MCF 10A (cell line): ENCODE data around the gene SCUBE1. TPM values are rescaled to one million over a fixed set of nuclear protein-coding genes. Genes with fewer than 3 reads are reported as not detected.

Experiments used
- Bru-seq: library from RNA; stranded (reverse); fragments of 400-500 nt; gene quantifications from one replicate; lab custom pipeline; 2021; lab: Mats Ljungman, UMichigan
- BruChase-seq, 2 experiments: library from RNA; stranded (reverse); fragments of 400-500 nt; gene quantifications; one replicate each; lab custom pipeline; 2021; lab: Mats Ljungman, UMichigan
- BruUV-seq: library from RNA; stranded (reverse); fragments of 400-500 nt; replicated peaks from 2 replicates; lab custom pipeline; 2021; lab: Mats Ljungman, UMichigan
- CTCF ChIA-PET: fragments of 300-600 bp; sonication (Branson Sonifier 250); formaldehyde crosslinking; extraction: SDS; loops from one replicate; lab custom pipeline; 2021; ENCODE audit warnings: antibody characterized with exemption, inconsistent platforms; lab: Yijun Ruan, JAX
- POLR2A ChIA-PET: fragments of 300-600, 350-650 bp; sonication (Branson Sonifier 250); formaldehyde crosslinking; extraction: SDS; loops from one replicate; lab custom pipeline; 2020; ENCODE audit warnings: antibody characterized with exemption, inconsistent platforms; lab: Yijun Ruan, JAX
- DNase-seq: peaks from one replicate; pipeline ENCODE4 v3.0.0-alpha.2; 2018; ENCODE audit not compliant: unreplicated experiment
- H3K27ac Mint-ChIP-seq: one replicate; pipeline ENCODE4 v1.8.0; 2022; ENCODE audit warnings: mild to moderate bottlenecking, low read depth, mixed read lengths; ENCODE audit not compliant: unreplicated experiment
- H3K27me3 Mint-ChIP-seq: one replicate; pipeline ENCODE4 v1.8.0; 2022; ENCODE audit warnings: mixed read lengths; ENCODE audit not compliant: insufficient read depth, unreplicated experiment
- H3K36me3 Mint-ChIP-seq: one replicate; pipeline ENCODE4 v1.8.0; 2022; ENCODE audit warnings: mild to moderate bottlenecking, moderate library complexity, mixed read lengths; ENCODE audit not compliant: insufficient read depth, unreplicated experiment
- H3K4me1 Mint-ChIP-seq: one replicate; pipeline ENCODE4 v1.8.0; 2022; ENCODE audit warnings: mixed read lengths; ENCODE audit not compliant: insufficient read depth, unreplicated experiment
- H3K4me3 Mint-ChIP-seq: one replicate; pipeline ENCODE4 v1.8.0; 2022; ENCODE audit warnings: mild to moderate bottlenecking, moderate library complexity, mixed read lengths; ENCODE audit not compliant: unreplicated experiment
- H3K9me3 Mint-ChIP-seq: one replicate; pipeline ENCODE4 v1.8.0; 2022; ENCODE audit warnings: mixed read lengths; ENCODE audit not compliant: unreplicated experiment
- intact Hi-C: fragments of 100-400 bp; cut with micrococcal nuclease; formaldehyde crosslinking; loops from 2 replicates; pipeline ENCODE4 v1.14.1; 2022
- long read RNA-seq: library from polyadenylated mRNA; stranded (forward); transcript quantifications from one replicate; pipeline ENCODE4 v2.0.0, GENCODE V29; 2022
- total RNA-seq: library from RNA; stranded (reverse); gene quantifications from 2 replicates; pipeline ENCODE4 v1.2.3, GENCODE V29; 2022
- TF ChIP-seq, protein P1 (sequence below): fragments of 200-600 bp; IDR thresholded peaks from one replicate; pipeline ENCODE4 v1.8.0; 2022; ENCODE audit warnings: antibody characterized with exemption, mild to moderate bottlenecking; ENCODE audit not compliant: unreplicated experiment

Gene SCUBE1
- not detected in 2 replicates for total RNA-seq
- percentile 1 among the genes with signal in this experiment for Bru-seq, nascent RNA
- BruChase-seq, experiment 1, labeled RNA remaining after a 6-hour chase, result not detected
- not detected for BruChase-seq, experiment 2, labeled RNA remaining after a 2-hour chase
- long read RNA-seq, result 0 reads

DNA sequence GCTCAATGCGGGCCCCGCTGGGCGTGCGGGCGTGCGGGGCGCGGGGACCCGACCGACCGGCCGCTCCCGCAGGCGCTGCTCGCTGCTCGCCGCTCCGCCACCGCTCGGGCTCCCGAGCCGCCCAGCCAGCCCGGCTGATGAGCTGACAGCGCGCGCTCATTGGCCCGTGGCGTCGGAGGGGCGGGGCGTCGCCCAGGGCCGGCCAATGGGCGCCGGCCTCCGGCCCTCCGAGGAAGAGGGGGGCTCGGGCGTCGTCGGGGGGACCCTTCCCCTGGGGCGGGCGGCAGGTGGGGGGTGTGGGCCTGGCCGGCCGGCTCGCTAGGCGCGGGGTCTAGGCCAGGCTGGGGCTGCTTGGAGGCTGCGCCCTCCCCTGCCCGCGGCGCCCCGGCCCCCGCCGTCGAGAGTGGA is at the start of gene SCUBE1:
Gene SCUBE1 (minus strand): TSS at position 111 of the 408 bp plus-strand sequence. CDS start 111 bp downstream, outside the sequence.
- H3K27ac Mint-ChIP-seq, result no peak within 1 kb of the TSS
- H3K27me3 Mint-ChIP-seq, result peaks cover 59% of the 10 kb centered on the region
- no peaks in the 10 kb centered on the region for H3K4me1 Mint-ChIP-seq
- intact Hi-C loops, result no loop called here
- POLR2A ChIA-PET, result no interaction called here
- no peaks in the 10 kb centered on the region for H3K36me3 Mint-ChIP-seq
- no peak within 1 kb of the TSS for H3K4me3 Mint-ChIP-seq
- BruUV-seq, result no TSS peak
- TF ChIP-seq, protein P1, sequence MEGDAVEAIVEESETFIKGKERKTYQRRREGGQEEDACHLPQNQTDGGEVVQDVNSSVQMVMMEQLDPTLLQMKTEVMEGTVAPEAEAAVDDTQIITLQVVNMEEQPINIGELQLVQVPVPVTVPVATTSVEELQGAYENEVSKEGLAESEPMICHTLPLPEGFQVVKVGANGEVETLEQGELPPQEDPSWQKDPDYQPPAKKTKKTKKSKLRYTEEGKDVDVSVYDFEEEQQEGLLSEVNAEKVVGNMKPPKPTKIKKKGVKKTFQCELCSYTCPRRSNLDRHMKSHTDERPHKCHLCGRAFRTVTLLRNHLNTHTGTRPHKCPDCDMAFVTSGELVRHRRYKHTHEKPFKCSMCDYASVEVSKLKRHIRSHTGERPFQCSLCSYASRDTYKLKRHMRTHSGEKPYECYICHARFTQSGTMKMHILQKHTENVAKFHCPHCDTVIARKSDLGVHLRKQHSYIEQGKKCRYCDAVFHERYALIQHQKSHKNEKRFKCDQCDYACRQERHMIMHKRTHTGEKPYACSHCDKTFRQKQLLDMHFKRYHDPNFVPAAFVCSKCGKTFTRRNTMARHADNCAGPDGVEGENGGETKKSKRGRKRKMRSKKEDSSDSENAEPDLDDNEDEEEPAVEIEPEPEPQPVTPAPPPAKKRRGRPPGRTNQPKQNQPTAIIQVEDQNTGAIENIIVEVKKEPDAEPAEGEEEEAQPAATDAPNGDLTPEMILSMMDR, result no peak
- no peak for DNase-seq
- no peaks in the 10 kb centered on the region for H3K9me3 Mint-ChIP-seq
- CTCF ChIA-PET, result interaction anchor here (5.2 kb wide), 1 partner anchor 69 kb away, joined by 89 read pairs; no protein-coding TSS in a partner anchor

DNA sequence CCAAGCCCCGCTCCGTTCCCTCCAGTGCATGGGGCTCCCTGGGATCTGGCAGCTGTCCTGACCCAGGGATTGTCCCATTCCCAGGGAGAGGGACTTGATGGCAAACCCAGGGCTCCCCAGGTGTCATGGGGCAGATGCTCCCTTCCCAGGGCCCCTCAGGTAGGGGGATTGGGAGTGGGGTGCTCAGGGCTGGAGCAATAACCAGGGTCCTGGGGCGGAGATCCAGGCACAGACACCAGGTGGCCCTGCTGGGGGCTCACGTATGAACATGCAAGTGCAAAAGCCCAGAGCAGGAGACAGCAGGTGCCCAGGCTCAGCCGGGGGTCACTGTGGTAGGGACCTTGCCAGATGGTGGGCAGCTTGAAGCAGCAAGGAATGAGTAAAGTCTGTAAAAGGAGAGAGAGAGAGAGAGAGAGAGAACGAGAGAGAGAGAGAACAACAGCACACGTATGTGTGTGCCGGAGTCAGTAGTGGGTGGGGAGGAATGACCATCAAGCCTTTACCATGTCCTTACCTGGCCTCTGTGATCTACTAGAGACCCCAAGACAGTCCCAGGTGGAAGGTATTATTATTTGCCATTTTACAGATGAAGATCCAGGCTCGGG is 49.3 kb upstream of the SCUBE1 start:
- H3K9me3 Mint-ChIP-seq, result no peaks in the 10 kb centered on the region
- BruUV-seq, result no TSS peak
- CTCF ChIA-PET, result no interaction called here
- peaks cover 82% of the 10 kb centered on the region for H3K27me3 Mint-ChIP-seq
- no peak overlapping the region for H3K27ac Mint-ChIP-seq
- intact Hi-C loops, result no loop called here
- no peaks in the 10 kb centered on the region for H3K4me1 Mint-ChIP-seq
- no peak overlapping the region for H3K4me3 Mint-ChIP-seq
- TF ChIP-seq, protein P1, result no peak
- no peak for DNase-seq
- no peaks in the 10 kb centered on the region for H3K36me3 Mint-ChIP-seq
- POLR2A ChIA-PET, result no interaction called here

DNA sequence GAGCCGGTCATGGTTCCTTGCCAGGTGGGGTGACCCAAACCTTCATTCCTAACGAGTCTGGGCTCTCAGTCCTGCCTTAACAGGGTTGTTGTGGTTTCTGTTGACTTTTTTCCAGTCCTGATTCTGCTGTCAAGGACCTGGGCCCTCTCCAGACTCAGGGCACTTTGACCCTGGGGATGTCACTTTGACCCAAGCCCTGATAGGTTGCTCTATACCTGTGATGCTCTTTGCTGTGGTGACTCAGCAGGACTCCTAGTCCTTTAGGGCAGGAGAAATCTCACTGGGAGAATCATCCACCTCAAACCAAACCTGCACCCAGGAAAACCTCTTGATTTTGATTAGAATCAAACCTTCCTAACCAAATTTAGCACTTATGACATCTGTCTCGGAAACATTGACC is 48.1 kb upstream of the SCUBE1 start:
- ChIA-PET POLR2A (no interaction called here), CTCF (interaction anchor here (1.5 kb wide), 1 partner anchor 9 kb away, joined by 3 read pairs; no protein-coding TSS in a partner anchor)
- no peak overlapping the region for H3K27ac Mint-ChIP-seq
- no peaks in the 10 kb centered on the region for H3K36me3 Mint-ChIP-seq
- no peak for DNase-seq
- H3K9me3 Mint-ChIP-seq, result no peaks in the 10 kb centered on the region
- no TSS peak for BruUV-seq
- TF ChIP-seq, protein P1, result no peak
- H3K4me3 Mint-ChIP-seq, result no peak overlapping the region
- peaks cover 82% of the 10 kb centered on the region for H3K27me3 Mint-ChIP-seq
- intact Hi-C loops, result no loop called here
- H3K4me1 Mint-ChIP-seq, result no peaks in the 10 kb centered on the region

GRCh38 chr22:43390872-43391271 is 47.7 kb upstream of the SCUBE1 start:
- TF ChIP-seq, protein P1, result no peak
- intact Hi-C loops, result no loop called here
- Mint-ChIP-seq H3K4me1 (no peaks in the 10 kb centered on the region), H3K36me3 (no peaks in the 10 kb centered on the region), H3K4me3 (no peak overlapping the region), H3K27me3 (peaks cover 82% of the 10 kb centered on the region), H3K9me3 (no peaks in the 10 kb centered on the region), H3K27ac (no peak overlapping the region)
- DNase-seq, result no peak
- ChIA-PET CTCF (interaction anchor here (1.5 kb wide), 1 partner anchor 9 kb away, joined by 3 read pairs; no protein-coding TSS in a partner anchor), POLR2A (no interaction called here)
- no TSS peak for BruUV-seq
